H1 (cell line): ENCODE results near the gene NEK11. TPM values are rescaled to one million over a fixed set of nuclear protein-coding genes. Genes with fewer than 3 reads are reported as not detected.

ENCODE experiments used
- CTCF ChIA-PET: fragments of 300-600 bp; sonication (Branson Sonifier 250); formaldehyde crosslinking; loops from one replicate; lab custom pipeline; 2021; ENCODE audit not compliant: partially characterized antibody; lab: Charles Lee
- POLR2A ChIA-PET: fragments of 300-600 bp; sonication (Branson Sonifier 250); formaldehyde crosslinking; loops from one replicate; lab custom pipeline; 2021; ENCODE audit warnings: inconsistent platforms; ENCODE audit not compliant: partially characterized antibody; lab: Charles Lee
- DNase-seq, 2 experiments: peaks; one replicate each; pipeline versions ENCODE4 v3.0.0 to v3.0.0-alpha.2; 2010 to 2022; ENCODE audit warnings: low spot score in 2 of 2, low read depth in 1 of 2, mixed read lengths in 1 of 2
- FAIRE-seq: peaks from 2 replicates; lab custom pipeline; 2011; peaks lifted over from hg19 to GRCh38; lab: Jason Lieb, UNC
- H2AFZ ChIP-seq: 2 replicates; pipeline ENCODE4 v1.8.1; 2012; ENCODE audit warnings: low read length, inconsistent platforms
- H2AK5ac ChIP-seq: 2 replicates; pipeline ENCODE4 v1.6.1; 2013; ENCODE audit warnings: low read depth, low read length
- H2BK120ac ChIP-seq: replicated peaks from 2 replicates; pipeline ENCODE3; 2013; ENCODE audit warnings: low read depth, low read length, inconsistent platforms
- H2BK12ac ChIP-seq: 2 replicates; pipeline ENCODE4 v1.6.1; 2013; ENCODE audit warnings: low read depth, low read length
- H2BK15ac ChIP-seq: 2 replicates; pipeline ENCODE4 v1.6.1; 2013; ENCODE audit warnings: low read length
- H2BK20ac ChIP-seq: 2 replicates; pipeline ENCODE4 v1.6.1; 2013; ENCODE audit warnings: low read length
- H2BK5ac ChIP-seq: 2 replicates; pipeline ENCODE4 v1.6.1; 2013; ENCODE audit warnings: low read depth, low read length
- H3K14ac ChIP-seq: 2 replicates; pipeline ENCODE4 v1.6.1; 2013; ENCODE audit warnings: inconsistent platforms; ENCODE audit not compliant: insufficient read length
- H3K18ac ChIP-seq: 2 replicates; pipeline ENCODE4 v1.6.1; 2013; ENCODE audit warnings: low read length; ENCODE audit errors: extremely low read depth
- H3K23ac ChIP-seq: 2 replicates; pipeline ENCODE4 v1.6.1; 2013; ENCODE audit warnings: inconsistent platforms; ENCODE audit not compliant: insufficient read length
- H3K23me2 ChIP-seq: 2 replicates; pipeline ENCODE4 v1.6.1; 2013; ENCODE audit warnings: low read depth, low read length
- H3K27ac ChIP-seq: 2 replicates; pipeline ENCODE4 v1.6.1; 2011; ENCODE audit warnings: low read depth, low read length, inconsistent platforms
- H3K27me3 ChIP-seq, 4 experiments: replicated peaks in 1 of 4; 1 replicate in 1 of 4; 2 replicates in 3 of 4; pipeline versions ENCODE4 v1.6.1 to v1.8.1; 2011 to 2013; ENCODE audit warnings: low read length in 3 of 4, mild to moderate bottlenecking in 3 of 4, inconsistent platforms in 2 of 4, mixed read lengths in 2 of 4, moderate library complexity in 1 of 4; ENCODE audit not compliant: control insufficient read depth in 3 of 4, insufficient read depth in 3 of 4; ENCODE audit errors: extremely low read depth in 1 of 4
- H3K36me3 ChIP-seq, 4 experiments: 2 replicates each; pipeline versions ENCODE4 v1.6.1 to v1.8.1; 2011 to 2013; ENCODE audit warnings: mild to moderate bottlenecking in 4 of 4, low read length in 3 of 4, moderate library complexity in 2 of 4, control low read depth in 1 of 4, inconsistent platforms in 1 of 4; ENCODE audit not compliant: insufficient read depth in 4 of 4, control insufficient read depth in 2 of 4
- H3K4ac ChIP-seq: replicated peaks from 2 replicates; pipeline ENCODE3; 2013; ENCODE audit warnings: low read length, low read depth, mixed read lengths, inconsistent platforms; ENCODE audit not compliant: insufficient read length
- H3K4me1 ChIP-seq, 4 experiments: replicated peaks in 1 of 4; 1 replicate in 1 of 4; 2 replicates in 3 of 4; pipeline versions ENCODE4 v1.6.1 to v1.8.1; 2011 to 2013; ENCODE audit warnings: low read length in 3 of 4, inconsistent platforms in 2 of 4, mixed read lengths in 1 of 4; ENCODE audit not compliant: insufficient read depth in 4 of 4, control insufficient read depth in 3 of 4
- H3K4me2 ChIP-seq, 2 experiments: 2 replicates each; pipeline versions ENCODE4 v1.6.1 to v1.8.1; 2011 to 2013; ENCODE audit warnings: low read depth in 2 of 2, low read length in 2 of 2, control low read depth in 1 of 2, inconsistent platforms in 1 of 2, mild to moderate bottlenecking in 1 of 2; ENCODE audit not compliant: insufficient read depth in 1 of 2
- H3K4me3 ChIP-seq, 4 experiments: fragments of 200-600, 300-600 bp in 1 of 4; sonication (generic), shearing (Covaris generic), sonication (Bioruptor Twin) in 1 of 4; 2 replicates each; pipeline versions ENCODE4 v1.5.1 to v1.8.1; 2011 to 2016; ENCODE audit warnings: low read length in 4 of 4, low read depth in 3 of 4, control low read depth in 2 of 4, inconsistent platforms in 2 of 4, mild to moderate bottlenecking in 2 of 4, mixed read lengths in 1 of 4, moderate library complexity in 1 of 4; ENCODE audit not compliant: insufficient read depth in 2 of 4; ENCODE audit errors: extremely low read depth in 1 of 4
- H3K56ac ChIP-seq: replicated peaks from 2 replicates; pipeline ENCODE3; 2013; ENCODE audit warnings: low read depth, mild to moderate bottlenecking, mixed read lengths, low read length, inconsistent platforms; ENCODE audit not compliant: insufficient read length
- H3K79me1 ChIP-seq: 2 replicates; pipeline ENCODE4 v1.6.1; 2013; ENCODE audit warnings: low read depth, low read length, control low read depth
- H3K79me2 ChIP-seq, 2 experiments: 2 replicates each; pipeline versions ENCODE4 v1.6.1 to v1.8.1; 2012 to 2013; ENCODE audit warnings: low read length in 2 of 2, mild to moderate bottlenecking in 2 of 2, inconsistent platforms in 1 of 2; ENCODE audit not compliant: insufficient read depth in 2 of 2, control insufficient read depth in 1 of 2
- H3K9ac ChIP-seq, 4 experiments: replicated peaks in 1 of 4; 1 replicate in 1 of 4; 2 replicates in 3 of 4; pipeline versions ENCODE4 v1.6.1 to v1.8.1; 2011 to 2013; ENCODE audit warnings: low read depth in 3 of 4, low read length in 3 of 4, control low read depth in 2 of 4, mild to moderate bottlenecking in 2 of 4, moderate library complexity in 2 of 4, inconsistent platforms in 1 of 4; ENCODE audit errors: extremely low read depth in 1 of 4
- H3K9me3 ChIP-seq, 2 experiments: 2 replicates each; pipeline versions ENCODE4 v1.6.1 to v1.8.1; 2012 to 2013; ENCODE audit warnings: mild to moderate bottlenecking in 2 of 2, moderate library complexity in 2 of 2, control low read depth in 1 of 2, inconsistent platforms in 1 of 2, low read depth in 1 of 2, low read length in 1 of 2, mixed read lengths in 1 of 2; ENCODE audit not compliant: insufficient read depth in 2 of 2
- H4K20me1 ChIP-seq, 2 experiments: replicated peaks in 1 of 2; 2 replicates each; pipeline versions ENCODE3 to v1.8.1; 2011 to 2013; ENCODE audit warnings: inconsistent platforms in 2 of 2, low read length in 2 of 2, mild to moderate bottlenecking in 1 of 2; ENCODE audit not compliant: insufficient read depth in 2 of 2, control insufficient read depth in 1 of 2
- H4K5ac ChIP-seq: 2 replicates; pipeline ENCODE4 v1.6.1; 2013; ENCODE audit warnings: low read length, low read depth, mixed read lengths, inconsistent platforms; ENCODE audit not compliant: insufficient read length
- H4K8ac ChIP-seq: 2 replicates; pipeline ENCODE4 v1.8.0; 2013; ENCODE audit warnings: mild to moderate bottlenecking, moderate library complexity, low read length, inconsistent platforms; ENCODE audit not compliant: insufficient read depth; ENCODE audit errors: extremely low read depth
- H4K91ac ChIP-seq: replicated peaks from 2 replicates; pipeline ENCODE3; 2013; ENCODE audit warnings: low read length, mixed read lengths, inconsistent platforms; ENCODE audit not compliant: insufficient read length
- CBX8 ChIP-seq: fragments of 300-800, 300-1000 bp; sonication (generic); IDR thresholded peaks from 2 replicates; pipeline ENCODE4 v1.7.1; 2016; ENCODE audit warnings: low read depth, low read length, borderline replicate concordance
- CHD1 ChIP-seq: IDR thresholded peaks from 2 replicates; pipeline ENCODE4 v1.6.1; 2012; ENCODE audit warnings: low read depth, low read length, improper control_type of control experiment
- CREB1 ChIP-seq: IDR thresholded peaks from 2 replicates; pipeline ENCODE4 v1.6.1; 2012; ENCODE audit warnings: inconsistent platforms
- JUND ChIP-seq: IDR thresholded peaks from 2 replicates; pipeline ENCODE4 v1.6.1; 2011; ENCODE audit warnings: mild to moderate bottlenecking, improper control_type of control experiment, low read length
- KDM1A ChIP-seq: fragments of 200-600, 300-600 bp; sonication (generic); IDR thresholded peaks from 2 replicates; pipeline ENCODE4 v1.7.1; 2016; ENCODE audit warnings: mild to moderate bottlenecking, low read length, borderline replicate concordance
- POLR2AphosphoS5 ChIP-seq: IDR thresholded peaks from 2 replicates; pipeline ENCODE4 v1.6.1; 2011; ENCODE audit warnings: low read depth, low read length
- POU5F1 ChIP-seq: IDR thresholded peaks from 2 replicates; pipeline ENCODE4 v1.6.1; 2011; ENCODE audit warnings: low read depth, mild to moderate bottlenecking, low read length, moderate library complexity
- RFX5 ChIP-seq: IDR thresholded peaks from 2 replicates; pipeline ENCODE4 v1.6.1; 2011; ENCODE audit warnings: low read depth, low read length, improper control_type of control experiment, borderline replicate concordance
- RNF2 ChIP-seq: fragments of 200-900, 300-1000 bp; sonication (generic); IDR thresholded peaks from 2 replicates; pipeline ENCODE4 v1.7.1; 2016; ENCODE audit warnings: borderline replicate concordance, low read depth, mild to moderate bottlenecking, antibody characterized with exemption, low read length; ENCODE audit not compliant: poor library complexity, severe bottlenecking; ENCODE audit errors: missing control alignments
- SIRT6 ChIP-seq: IDR thresholded peaks from one replicate; pipeline ENCODE4 v1.7.1; 2012; ENCODE audit warnings: low read length, inconsistent platforms
- SP4 ChIP-seq: IDR thresholded peaks from 2 replicates; pipeline ENCODE4 v1.6.1; 2012; ENCODE audit warnings: low read length, inconsistent platforms
- SUZ12 ChIP-seq: fragments of 200-600 bp; sonication (generic); IDR thresholded peaks from 2 replicates; pipeline ENCODE4 v1.6.1; 2012; ENCODE audit warnings: mild to moderate bottlenecking, inconsistent platforms, low read length, moderate library complexity, mixed read lengths
- TCF12 ChIP-seq: IDR thresholded peaks from 2 replicates; pipeline ENCODE4 v1.6.1; 2011; ENCODE audit warnings: low read depth, mild to moderate bottlenecking, low read length
- WGBS, 2 experiments: shearing (Covaris generic) in 1 of 2; methylation state at CpG; one replicate each; pipeline versions ENCODE4 v1.1.6 to v1.1.7; 2013 to 2015; ENCODE audit warnings: low lambda C conversion rate in 2 of 2, mixed read lengths in 2 of 2, inconsistent platforms in 1 of 2, low coverage in 1 of 2, missing lambda C conversion rate in 1 of 2; ENCODE audit not compliant: insufficient replicate concordance in 2 of 2, insufficient coverage in 1 of 2, insufficient read length in 1 of 2; ENCODE audit errors: extremely low coverage in 1 of 2, missing lambda C conversion rate in 1 of 2; 5-methylcytosine and 5-hydroxymethylcytosine counted together
- polyA plus RNA-seq, 7 experiments: library from polyadenylated mRNA; depleted of rRNA in 3 of 7; stranded (reverse) in 5 of 7; unstranded in 2 of 7; fragments of >200 nt in 5 of 7; fragments of 200-250 nt in 2 of 7; gene quantifications; 1 replicate in 5 of 7; 2 replicates in 1 of 7; 4 replicates in 1 of 7; pipeline versions ENCODE4 v1.2.1 to v1.2.3, GENCODE V29; 2011 to 2013; ENCODE audit warnings: missing spikeins in 2 of 7, mixed read lengths in 2 of 7
- total RNA-seq: library from RNA; stranded (reverse); fragmentation: NEBNext Ultra II Directional; extraction: Animal tissue kit (Norgen Biotek cat#: 25700); gene quantifications from 2 replicates; pipeline ENCODE4 v1.2.1, GENCODE V29; 2021
- TF ChIP-seq, protein P1 (sequence below): IDR thresholded peaks from 2 replicates; pipeline ENCODE4 v1.6.1; 2012; ENCODE audit warnings: inconsistent platforms
- TF ChIP-seq, protein P2 (sequence below): IDR thresholded peaks from 2 replicates; pipeline ENCODE4 v1.6.1; 2012; ENCODE audit warnings: inconsistent platforms

The NEK11 gene
- total and polyA plus RNA-seq, 2 of the 8 experiments (the other 6 are each of a cell fraction or from before 2014, with no cell fraction given) = 0.60 TPM; not detected in 1

DNA sequence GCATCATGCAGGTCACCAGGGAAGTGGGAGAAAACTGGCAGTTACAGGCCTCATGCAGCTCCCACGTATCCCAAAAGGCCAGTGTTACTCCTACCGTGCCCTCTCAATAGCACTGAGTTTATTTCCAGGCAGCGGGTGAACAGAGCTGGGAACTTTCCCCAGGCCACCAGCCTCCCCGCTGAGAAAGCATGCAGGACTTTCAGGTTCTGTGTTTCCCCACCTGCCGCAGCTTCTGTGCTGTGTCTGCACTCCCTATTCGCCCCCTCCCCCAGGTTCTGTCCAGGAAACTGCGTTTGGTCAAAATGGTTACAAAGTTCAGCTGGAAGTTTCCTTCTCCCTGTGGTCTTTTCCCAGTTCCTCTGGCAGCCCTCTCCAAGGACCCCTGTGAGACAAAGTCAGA lies 21.4 kb downstream of the NEK11 start:
- Histone ChIP-seq H3K23me2 (no peaks in the 10 kb centered on the region), H3K23ac (no peak overlapping the region), H3K9ac (no peak overlapping the region), H3K27ac (no peak overlapping the region), H3K9me3 (no peaks in the 10 kb centered on the region), H3K4me1 (no peaks in the 10 kb centered on the region), H2BK5ac (no peak overlapping the region), H3K14ac (no peak overlapping the region), H3K36me3 (no peaks in the 10 kb centered on the region), H4K20me1 (no peaks in the 10 kb centered on the region), H3K79me2 (no peaks in the 10 kb centered on the region), H2AFZ (no peak overlapping the region), H2BK120ac (no peak overlapping the region), H3K79me1 (no peaks in the 10 kb centered on the region), H2BK20ac (no peak overlapping the region), H3K56ac (no peak overlapping the region), H4K5ac (no peak overlapping the region), H3K4me3 (no peak overlapping the region), H2BK15ac (no peak overlapping the region), H3K4ac (no peak overlapping the region), H4K91ac (no peak overlapping the region), H3K4me2 (no peak overlapping the region), H4K8ac (no peak overlapping the region), H2AK5ac (no peak overlapping the region), H3K27me3 (no peaks in the 10 kb centered on the region), H3K18ac (peak overlapping the region; percentile 13; the same call in 1 of the 2 replicates), H2BK12ac (no peak overlapping the region)
- TF ChIP-seq CBX8 (no peak), POU5F1 (no peak), RFX5 (no peak), POLR2AphosphoS5 (no peak), TCF12 (no peak), CHD1 (no peak), JUND (no peak), KDM1A (no peak), SUZ12 (no peak), CREB1 (no peak), SP4 (no peak), SIRT6 (no peak), RNF2 (no peak)
- TF ChIP-seq, protein P1, sequence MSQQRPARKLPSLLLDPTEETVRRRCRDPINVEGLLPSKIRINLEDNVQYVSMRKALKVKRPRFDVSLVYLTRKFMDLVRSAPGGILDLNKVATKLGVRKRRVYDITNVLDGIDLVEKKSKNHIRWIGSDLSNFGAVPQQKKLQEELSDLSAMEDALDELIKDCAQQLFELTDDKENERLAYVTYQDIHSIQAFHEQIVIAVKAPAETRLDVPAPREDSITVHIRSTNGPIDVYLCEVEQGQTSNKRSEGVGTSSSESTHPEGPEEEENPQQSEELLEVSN = no peak
- TF ChIP-seq, protein P2, sequence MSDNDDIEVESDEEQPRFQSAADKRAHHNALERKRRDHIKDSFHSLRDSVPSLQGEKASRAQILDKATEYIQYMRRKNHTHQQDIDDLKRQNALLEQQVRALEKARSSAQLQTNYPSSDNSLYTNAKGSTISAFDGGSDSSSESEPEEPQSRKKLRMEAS = no peak
- WGBS, 2 experiments = 93% methylated on average over 7 of the region's 7 CpGs; no CpG with 5 or more reads in 1 of the 2 experiments
- CTCF ChIA-PET = interaction anchor here (0.6 to 1.7 kb wide), 16 partner anchors 10 to 1387 kb away, joined by 3 to 12 read pairs (median 3); no protein-coding TSS in a partner anchor
- FAIRE-seq (no peak), DNase-seq (no peak)
- POLR2A ChIA-PET = no interaction called here
